ENCODE measurements around the gene FAM184A.

DNA sequence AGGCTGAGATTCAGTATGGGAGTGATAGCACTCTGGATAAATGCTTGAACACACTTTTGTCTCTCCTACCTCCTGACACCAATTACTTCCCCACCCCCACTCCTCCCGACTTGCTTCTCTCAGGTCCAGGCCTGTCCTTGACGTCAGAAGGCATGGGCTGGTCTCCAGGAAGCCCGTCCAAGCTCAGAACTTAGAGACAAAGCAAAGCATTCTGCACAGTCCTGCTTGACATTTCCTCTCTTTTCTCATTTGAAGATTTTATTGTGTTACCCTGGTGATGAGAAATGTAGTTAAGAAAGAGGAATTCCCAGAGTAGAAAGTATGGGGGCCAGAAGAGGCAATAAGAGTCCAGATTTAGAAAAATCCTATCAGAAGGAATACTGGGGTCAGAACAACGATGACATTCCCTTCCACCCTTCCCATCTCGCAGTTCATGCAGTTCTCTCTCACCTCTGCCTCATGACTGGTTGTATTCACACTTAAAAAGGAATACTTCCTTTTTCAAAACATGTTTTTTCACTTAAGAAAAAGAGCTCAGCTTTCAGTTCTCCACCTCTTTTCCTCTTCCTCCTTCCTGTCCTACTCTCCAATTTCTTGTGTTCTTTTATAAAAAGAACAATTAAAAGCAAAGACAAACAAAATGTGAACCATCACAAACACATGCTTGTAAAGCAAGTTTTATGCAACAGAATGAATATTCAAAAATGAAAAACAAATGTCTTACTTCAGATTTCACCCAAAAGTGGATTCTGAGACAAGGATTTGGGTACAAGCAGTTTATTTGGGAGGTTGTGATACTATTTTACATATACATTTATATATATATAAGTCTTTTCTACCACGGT, 18.5 kb upstream of the FAM184A start:
- TF ChIP-seq DPF2 (IDR thresholded peaks at IDR 0.05) (no peak), FOXM1 (IDR thresholded peaks at IDR 0.05; ENCODE audit: low read depth, low read length) (no peak), SIX5 (IDR thresholded peaks at IDR 0.05; ENCODE audit: low read depth, low read length, severe bottlenecking) (no peak), EP300 (IDR thresholded peaks at IDR 0.05; ENCODE audit: borderline replicate concordance in 1 of 2, control insufficient read depth in 1 of 2, low read depth in 2 of 2, low read length in 2 of 2) (no peak), EZH2 (IDR thresholded peaks at IDR 0.05; ENCODE audit: borderline replicate concordance, control insufficient read depth, low read depth, low read length) (no peak)
- TF ChIP-seq, protein P1, sequence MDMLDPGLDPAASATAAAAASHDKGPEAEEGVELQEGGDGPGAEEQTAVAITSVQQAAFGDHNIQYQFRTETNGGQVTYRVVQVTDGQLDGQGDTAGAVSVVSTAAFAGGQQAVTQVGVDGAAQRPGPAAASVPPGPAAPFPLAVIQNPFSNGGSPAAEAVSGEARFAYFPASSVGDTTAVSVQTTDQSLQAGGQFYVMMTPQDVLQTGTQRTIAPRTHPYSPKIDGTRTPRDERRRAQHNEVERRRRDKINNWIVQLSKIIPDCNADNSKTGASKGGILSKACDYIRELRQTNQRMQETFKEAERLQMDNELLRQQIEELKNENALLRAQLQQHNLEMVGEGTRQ (IDR thresholded peaks at IDR 0.05; ENCODE audit: borderline replicate concordance, low read depth, low read length), result no peak
- TF ChIP-seq, protein P2, sequence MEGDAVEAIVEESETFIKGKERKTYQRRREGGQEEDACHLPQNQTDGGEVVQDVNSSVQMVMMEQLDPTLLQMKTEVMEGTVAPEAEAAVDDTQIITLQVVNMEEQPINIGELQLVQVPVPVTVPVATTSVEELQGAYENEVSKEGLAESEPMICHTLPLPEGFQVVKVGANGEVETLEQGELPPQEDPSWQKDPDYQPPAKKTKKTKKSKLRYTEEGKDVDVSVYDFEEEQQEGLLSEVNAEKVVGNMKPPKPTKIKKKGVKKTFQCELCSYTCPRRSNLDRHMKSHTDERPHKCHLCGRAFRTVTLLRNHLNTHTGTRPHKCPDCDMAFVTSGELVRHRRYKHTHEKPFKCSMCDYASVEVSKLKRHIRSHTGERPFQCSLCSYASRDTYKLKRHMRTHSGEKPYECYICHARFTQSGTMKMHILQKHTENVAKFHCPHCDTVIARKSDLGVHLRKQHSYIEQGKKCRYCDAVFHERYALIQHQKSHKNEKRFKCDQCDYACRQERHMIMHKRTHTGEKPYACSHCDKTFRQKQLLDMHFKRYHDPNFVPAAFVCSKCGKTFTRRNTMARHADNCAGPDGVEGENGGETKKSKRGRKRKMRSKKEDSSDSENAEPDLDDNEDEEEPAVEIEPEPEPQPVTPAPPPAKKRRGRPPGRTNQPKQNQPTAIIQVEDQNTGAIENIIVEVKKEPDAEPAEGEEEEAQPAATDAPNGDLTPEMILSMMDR (IDR thresholded peaks at IDR 0.05 in 2 of 3, conservative IDR thresholded peaks at IDR 0.05 in 1 of 3; ENCODE audit: control insufficient read depth in 2 of 3, extremely low read depth in 1 of 3, insufficient read depth in 1 of 3, low read depth in 3 of 3, low read length in 3 of 3), result no peak

Data from GM12878 (cell line).